ENCODE measurements around the gene MYRFL.

GRCh38 chr12:69872804-69873203 lies 47.8 kb downstream of the MYRFL start:
- TF ChIP-seq CTCF (IDR thresholded peaks at IDR 0.05; ENCODE audit: borderline replicate concordance, extremely low read depth, low read length, poor library complexity, severe bottlenecking) (no peak), EZH2 (IDR thresholded peaks at IDR 0.05; ENCODE audit: borderline replicate concordance, low read depth, low read length, severe bottlenecking) (no peak)

Data from DND-41 (cell line).